Large intestine (tissue), 12 donors: ENCODE results near the gene VMP1. TPM values are rescaled to one million over a fixed set of nuclear protein-coding genes. Genes with fewer than 3 reads are reported as not detected.
A peak's percentile ranks its signal among the peaks of the same experiment; 100 is the strongest.

Source experiments
- DNase-seq, 2 donors: peaks; one replicate each; pipeline versions ENCODE4 v3.0.0 to v3.0.0-alpha.2; 2013
- H3K27ac ChIP-seq: one replicate; pipeline ENCODE4 v1.5.1; 2013; ENCODE audit warnings: low read length
- H3K27me3 ChIP-seq: 2 replicates; pipeline ENCODE4 v1.6.1; 2013; ENCODE audit warnings: low read length; ENCODE audit not compliant: control insufficient read depth, insufficient read depth
- H3K36me3 ChIP-seq: 2 replicates; pipeline ENCODE4 v1.6.1; 2013; ENCODE audit warnings: low read length; ENCODE audit not compliant: control insufficient read depth, insufficient read depth
- H3K4me1 ChIP-seq: one replicate; pipeline ENCODE4 v1.6.1; 2013; ENCODE audit warnings: low read length; ENCODE audit not compliant: control insufficient read depth, insufficient read depth
- H3K4me3 ChIP-seq: one replicate; pipeline ENCODE4 v1.5.1; 2013; ENCODE audit warnings: low read length
- H3K9me3 ChIP-seq: one replicate; pipeline ENCODE4 v1.6.1; 2013; ENCODE audit warnings: mild to moderate bottlenecking, low read depth, low read length, moderate library complexity; ENCODE audit not compliant: control insufficient read depth
- WGBS: methylation state at CpG from one replicate; pipeline ENCODE4 v1.1.5; 2013; ENCODE audit warnings: low lambda C conversion rate; ENCODE audit not compliant: insufficient coverage; 5-methylcytosine and 5-hydroxymethylcytosine counted together
- long read RNA-seq, 11 donors: transcript quantifications; one replicate each; lab custom pipeline, GENCODE V29; 2026
- polyA plus RNA-seq: library from polyadenylated mRNA; unstranded; fragments of 120-200 nt; gene quantifications from one replicate; pipeline ENCODE4 v1.2.1, GENCODE V29; 2013

The VMP1 gene
- polyA plus RNA-seq: 224 TPM
- long read RNA-seq, donor 1, full-length matches to known transcripts: 88 of 88 reads
- long read RNA-seq, donor 1, partial matches to known transcripts: 0 of 88 reads
- long read RNA-seq, donor 1, other reads (novel, unspliced or antisense): 0 of 88 reads
- long read RNA-seq, donor 2, full-length matches to known transcripts: 256 of 266 reads
- long read RNA-seq, donor 2, partial matches to known transcripts: 10 of 266 reads
- long read RNA-seq, donor 2, other reads (novel, unspliced or antisense): 0 of 266 reads
- long read RNA-seq, donor 3: 0 reads
- long read RNA-seq, donor 4, full-length matches to known transcripts: 28 of 28 reads
- long read RNA-seq, donor 4, partial matches to known transcripts: 0 of 28 reads
- long read RNA-seq, donor 4, other reads (novel, unspliced or antisense): 0 of 28 reads
- long read RNA-seq, donor 5, full-length matches to known transcripts: 80 of 80 reads
- long read RNA-seq, donor 5, partial matches to known transcripts: 0 of 80 reads
- long read RNA-seq, donor 5, other reads (novel, unspliced or antisense): 0 of 80 reads
- long read RNA-seq, donor 6, full-length matches to known transcripts: 156 of 169 reads
- long read RNA-seq, donor 6, partial matches to known transcripts: 13 of 169 reads
- long read RNA-seq, donor 6, other reads (novel, unspliced or antisense): 0 of 169 reads
- long read RNA-seq, donor 7, full-length matches to known transcripts: 113 of 113 reads
- long read RNA-seq, donor 7, partial matches to known transcripts: 0 of 113 reads
- long read RNA-seq, donor 7, other reads (novel, unspliced or antisense): 0 of 113 reads
- long read RNA-seq, donor 8, full-length matches to known transcripts: 243 of 248 reads
- long read RNA-seq, donor 8, partial matches to known transcripts: 5 of 248 reads
- long read RNA-seq, donor 8, other reads (novel, unspliced or antisense): 0 of 248 reads
- long read RNA-seq, donor 9, full-length matches to known transcripts: 113 of 119 reads
- long read RNA-seq, donor 9, partial matches to known transcripts: 6 of 119 reads
- long read RNA-seq, donor 9, other reads (novel, unspliced or antisense): 0 of 119 reads
- long read RNA-seq, donor 10, full-length matches to known transcripts: 153 of 153 reads
- long read RNA-seq, donor 10, partial matches to known transcripts: 0 of 153 reads
- long read RNA-seq, donor 10, other reads (novel, unspliced or antisense): 0 of 153 reads
- long read RNA-seq, donor 11, full-length matches to known transcripts: 76 of 76 reads
- long read RNA-seq, donor 11, partial matches to known transcripts: 0 of 76 reads
- long read RNA-seq, donor 11, other reads (novel, unspliced or antisense): 0 of 76 reads

GRCh38 chr17:59707149-59707970 lies at the start of gene VMP1, which contains the start of gene PTRH2:
Gene VMP1 (plus strand): TSS chr17:59707654. CDS start chr17:59731447, 23,793 bp downstream.
Gene PTRH2 (minus strand): TSS chr17:59707430. CDS start chr17:59697978, 9,452 bp downstream.
- H3K27ac ChIP-seq: peak within 1 kb of the TSS; percentile 89
- no peaks in the 10 kb centered on the region for H3K9me3 ChIP-seq
- no CpG with 5 or more reads among the region's 45 CpGs for WGBS
- peak within 1 kb of the TSS; percentile 76 for H3K4me3 ChIP-seq
- H3K27me3 ChIP-seq: no peaks in the 10 kb centered on the region
- H3K4me1 ChIP-seq: peaks cover 6% of the 10 kb centered on the region
- DNase-seq: peak; percentile 99 to 100
- peaks cover 2% of the 10 kb centered on the region for H3K36me3 ChIP-seq

GRCh38 chr17:59666235-59666634 lies 41.2 kb upstream of the VMP1 start:
- Histone ChIP-seq H3K36me3 (peaks cover 61% of the 10 kb centered on the region), H3K4me1 (peaks cover 3% of the 10 kb centered on the region)
- no peak for DNase-seq

GRCh38 chr17:59668816-59669215 lies 38.6 kb upstream of the VMP1 start:
- Histone ChIP-seq H3K4me3 (no peak overlapping the region), H3K9me3 (no peaks in the 10 kb centered on the region), H3K27me3 (no peaks in the 10 kb centered on the region), H3K36me3 (peaks cover 52% of the 10 kb centered on the region), H3K27ac (no peak overlapping the region), H3K4me1 (peaks cover 10% of the 10 kb centered on the region)
- WGBS: 80% methylated on average over 3 of the region's 3 CpGs
- no peak for DNase-seq

More at GRCh38 chr17:59666235-59666634, 41.2 kb upstream of the VMP1 start:
- H3K27me3 ChIP-seq: no peaks in the 10 kb centered on the region
- no peak overlapping the region for H3K4me3 ChIP-seq
- no peak overlapping the region for H3K27ac ChIP-seq
- WGBS: 100% methylated on average over 2 of the region's 5 CpGs
- H3K9me3 ChIP-seq: no peaks in the 10 kb centered on the region

GRCh38 chr17:59669411-59669810 lies 38.0 kb upstream of the VMP1 start:
- peak in 1 of 2 donors; percentile 47 for DNase-seq
- H3K4me3 ChIP-seq: no peak overlapping the region
- WGBS: no CpG with 5 or more reads among the region's 1 CpG
- H3K27ac ChIP-seq: no peak overlapping the region
- peaks cover 52% of the 10 kb centered on the region for H3K36me3 ChIP-seq
- no peaks in the 10 kb centered on the region for H3K9me3 ChIP-seq
- H3K4me1 ChIP-seq: peaks cover 10% of the 10 kb centered on the region
- H3K27me3 ChIP-seq: no peaks in the 10 kb centered on the region

GRCh38 chr17:59669944-59670343 lies 37.5 kb upstream of the VMP1 start:
- Histone ChIP-seq H3K9me3 (no peaks in the 10 kb centered on the region), H3K36me3 (peaks cover 51% of the 10 kb centered on the region), H3K4me1 (peaks cover 10% of the 10 kb centered on the region), H3K4me3 (no peak overlapping the region), H3K27me3 (no peaks in the 10 kb centered on the region), H3K27ac (no peak overlapping the region)
- WGBS: 100% methylated on average over 1 of the region's 1 CpG
- no peak for DNase-seq

- no peaks in the 10 kb centered on the region for H3K27me3 ChIP-seq
- no CpG with 5 or more reads among the region's 1 CpG for WGBS
- no peaks in the 10 kb centered on the region for H3K9me3 ChIP-seq
- H3K36me3 ChIP-seq: peaks cover 49% of the 10 kb centered on the region
- no peak for DNase-seq
- peaks cover 10% of the 10 kb centered on the region for H3K4me1 ChIP-seq
- H3K27ac ChIP-seq: peak overlapping the region; percentile 16
- no peak overlapping the region for H3K4me3 ChIP-seq
These were observed 36.1 kb upstream of the VMP1 start for GRCh38 chr17:59671386-59671785.

GRCh38 chr17:59675231-59675630 lies 32.2 kb upstream of the VMP1 start:
- WGBS: 100% methylated on average over 1 of the region's 1 CpG
- Histone ChIP-seq H3K27ac (no peak overlapping the region), H3K36me3 (peaks cover 57% of the 10 kb centered on the region)

GRCh38 chr17:59676716-59677115 lies 30.7 kb upstream of the VMP1 start:
- no peak overlapping the region for H3K27ac ChIP-seq
- no peak overlapping the region for H3K4me3 ChIP-seq
- peaks cover 2% of the 10 kb centered on the region for H3K4me1 ChIP-seq
- WGBS: 87% methylated on average over 3 of the region's 7 CpGs
- H3K36me3 ChIP-seq: peaks cover 66% of the 10 kb centered on the region
- DNase-seq: no peak
- H3K9me3 ChIP-seq: no peaks in the 10 kb centered on the region
- H3K27me3 ChIP-seq: no peaks in the 10 kb centered on the region

More at GRCh38 chr17:59675231-59675630, 32.2 kb upstream of the VMP1 start:
- no peak for DNase-seq
- H3K9me3 ChIP-seq: no peaks in the 10 kb centered on the region
- H3K4me3 ChIP-seq: no peak overlapping the region
- H3K27me3 ChIP-seq: no peaks in the 10 kb centered on the region
- H3K4me1 ChIP-seq: peaks cover 10% of the 10 kb centered on the region

- H3K4me1 ChIP-seq: no peaks in the 10 kb centered on the region
- DNase-seq: no peak
- no peak overlapping the region for H3K4me3 ChIP-seq
- H3K9me3 ChIP-seq: no peaks in the 10 kb centered on the region
- no peak overlapping the region for H3K27ac ChIP-seq
- no peaks in the 10 kb centered on the region for H3K27me3 ChIP-seq
- peaks cover 78% of the 10 kb centered on the region for H3K36me3 ChIP-seq
- 100% methylated on average over 1 of the region's 2 CpGs for WGBS
These were observed 28.5 kb upstream of the VMP1 start for GRCh38 chr17:59678918-59679317.
